Measurements from ENCODE around the gene FDXR.

FDXR gene

GRCh38 chr17:74856112-74856511 lies 16.7 kb downstream of the FDXR start:
- DNase-seq, result no peak

GRCh38 chr17:74855323-74855722 lies 17.5 kb downstream of the FDXR start:
- no peak for DNase-seq

- no peak for DNase-seq
Measured at GRCh38 chr17:74854792-74855191, 18.0 kb downstream of the FDXR start.

GRCh38 chr17:74853669-74854068 lies 19.1 kb downstream of the FDXR start:
- no peak for DNase-seq

GRCh38 chr17:74853048-74853397 lies 19.8 kb downstream of the FDXR start:
- DNase-seq, result no peak

- DNase-seq, result peak; percentile 80
Measured at GRCh38 chr17:74852237-74853047, 20.4 kb downstream of the FDXR start.

GRCh38 chr17:74851612-74852236 lies 21.1 kb downstream of the FDXR start:
- no peak for DNase-seq

- no peak for DNase-seq
Measured at GRCh38 chr17:74850914-74851313, 21.9 kb downstream of the FDXR start.

- DNase-seq, result no peak
Measured at GRCh38 chr17:74850310-74850709, 22.5 kb downstream of the FDXR start.

- no peak for DNase-seq
Measured at GRCh38 chr17:74848656-74849399, 24.0 kb downstream of the FDXR start.

- DNase-seq, result no peak
Measured at GRCh38 chr17:74846621-74847020, 26.2 kb downstream of the FDXR start.

- no peak for DNase-seq
Measured at GRCh38 chr17:74843352-74843627, 29.5 kb downstream of the FDXR start.

GRCh38 chr17:74842599-74843351 lies 30.0 kb downstream of the FDXR start:
- DNase-seq, result peak; percentile 21

- no peak for DNase-seq
Measured at GRCh38 chr17:74842146-74842598, 30.6 kb downstream of the FDXR start.

- no peak for DNase-seq
Measured at GRCh38 chr17:74840989-74841666, 31.7 kb downstream of the FDXR start.

GRCh38 chr17:74839990-74840852 lies 32.6 kb downstream of the FDXR start:
- no peak for DNase-seq

GRCh38 chr17:74838274-74838673 lies 34.5 kb downstream of the FDXR start:
- DNase-seq, result no peak

GRCh38 chr17:74836691-74837467 lies 35.9 kb downstream of the FDXR start:
- no peak for DNase-seq

GRCh38 chr17:74836191-74836590 lies 36.6 kb downstream of the FDXR start:
- DNase-seq, result no peak

GRCh38 chr17:74833501-74834377 lies 39.1 kb downstream of the FDXR start:
- DNase-seq, result no peak

All from NCI-H1048 (cell line).